HG03097 (cell line): ENCODE results near the gene ADM5.

Experiments
- ATAC-seq: cut with Tn5 transposase; IDR thresholded peaks from one replicate; pipeline ENCODE4 v1.9.1; 2021; ENCODE audit not compliant: unreplicated experiment, low FRiP score

Gene ADM5

GRCh38 chr19:49658139-49658517 is 31.3 kb upstream of the ADM5 start:
- ATAC-seq, result no peak

GRCh38 chr19:49658566-49659442 is 30.6 kb upstream of the ADM5 start:
- no peak for ATAC-seq

- no peak for ATAC-seq
Observed at GRCh38 chr19:49660338-49660961, 28.9 kb upstream of the ADM5 start.

GRCh38 chr19:49662011-49662410 is 27.4 kb upstream of the ADM5 start:
- no peak for ATAC-seq

- ATAC-seq, result no peak
Observed at GRCh38 chr19:49663224-49663623, 26.2 kb upstream of the ADM5 start.

GRCh38 chr19:49664171-49665035 is 25.0 kb upstream of the ADM5 start:
- no peak for ATAC-seq

- ATAC-seq, result no peak
Observed at GRCh38 chr19:49665036-49665350, 24.4 kb upstream of the ADM5 start.

GRCh38 chr19:49665351-49666119 is 23.9 kb upstream of the ADM5 start, which contains the start of the genes BCL2L12 and IRF3:
Gene BCL2L12, plus strand, starts transcription at chr19:49665933. Its CDS starts 760 bp downstream, at chr19:49666693.
Gene IRF3, minus strand, starts transcription at chr19:49665857. Its CDS starts 1,019 bp downstream, at chr19:49664838.
- ATAC-seq, result peak; percentile 70

GRCh38 chr19:49666120-49666444 is 23.3 kb upstream of the ADM5 start:
- ATAC-seq, result no peak

- ATAC-seq, result no peak
Observed at GRCh38 chr19:49667473-49667872, 21.9 kb upstream of the ADM5 start.

- no peak for ATAC-seq
Observed at GRCh38 chr19:49669516-49669915, 19.9 kb upstream of the ADM5 start.

- ATAC-seq, result no peak
Observed at GRCh38 chr19:49672131-49672919, 17.1 kb upstream of the ADM5 start.

GRCh38 chr19:49676136-49676783 is 13.1 kb upstream of the ADM5 start:
- ATAC-seq, result peak; percentile 25

GRCh38 chr19:49676784-49677230 is 12.6 kb upstream of the ADM5 start:
- peak; percentile 69 for ATAC-seq

- peak; percentile 1 for ATAC-seq
Observed at GRCh38 chr19:49677231-49677900, 12.0 kb upstream of the ADM5 start, which contains the start of gene PRMT1. Gene PRMT1, plus strand, starts transcription at chr19:49677271. Its CDS starts 10 bp downstream, at chr19:49677281.

GRCh38 chr19:49677901-49678674 is 11.3 kb upstream of the ADM5 start:
- ATAC-seq, result no peak

GRCh38 chr19:49678985-49679770 is 10.2 kb upstream of the ADM5 start:
- ATAC-seq, result no peak
